Myocyte (in vitro differentiated cells): Measurements from ENCODE around the gene FMNL1. TPM values are rescaled to one million over a fixed set of nuclear protein-coding genes. Genes with fewer than 3 reads are reported as not detected.

Experiments
- DNase-seq: peaks from one replicate; pipeline ENCODE4 v3.0.0-alpha.2; 2012; ENCODE audit warnings: low read depth
- total RNA-seq: library from RNA; depleted of rRNA; stranded (reverse); fragments of >200 nt; gene quantifications from 2 replicates; pipeline ENCODE4 v1.2.3, GENCODE V29; 2014

FMNL1 gene
- total RNA-seq, 1 donor from 2014 or later, result 56.3 TPM

- peak; percentile 61 for DNase-seq
Measured at GRCh38 chr17:45222289-45222995, 757 bp downstream of the FMNL1 start.

DNA sequence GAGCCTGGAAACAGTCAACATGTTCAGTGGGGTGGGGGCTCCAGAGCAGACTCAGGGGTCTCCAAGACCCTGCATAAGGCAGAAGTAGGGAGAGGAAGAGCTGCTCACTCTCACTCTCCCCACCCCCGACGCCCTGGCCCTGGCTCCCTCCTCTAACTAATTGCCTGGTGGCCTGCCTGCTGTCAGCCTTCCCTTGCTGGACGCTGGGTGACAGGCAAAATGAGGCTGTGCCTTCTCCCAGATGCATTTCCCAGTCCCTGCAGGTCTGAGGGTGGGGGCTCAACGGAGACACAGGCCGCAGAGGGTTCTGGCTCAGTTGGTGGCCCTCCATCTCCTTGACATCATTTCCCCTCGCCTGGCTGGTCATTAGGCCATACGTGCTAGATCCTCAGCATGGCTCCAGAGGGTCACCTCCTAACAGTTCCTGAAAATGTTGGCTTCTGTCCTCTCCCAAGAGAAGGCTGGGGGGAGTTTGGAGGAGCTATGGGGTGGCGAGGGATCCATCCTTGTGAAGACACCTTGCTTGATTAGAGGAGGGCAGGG, 1.4 kb downstream of the FMNL1 start:
- DNase-seq, result peak; percentile 49

DNA sequence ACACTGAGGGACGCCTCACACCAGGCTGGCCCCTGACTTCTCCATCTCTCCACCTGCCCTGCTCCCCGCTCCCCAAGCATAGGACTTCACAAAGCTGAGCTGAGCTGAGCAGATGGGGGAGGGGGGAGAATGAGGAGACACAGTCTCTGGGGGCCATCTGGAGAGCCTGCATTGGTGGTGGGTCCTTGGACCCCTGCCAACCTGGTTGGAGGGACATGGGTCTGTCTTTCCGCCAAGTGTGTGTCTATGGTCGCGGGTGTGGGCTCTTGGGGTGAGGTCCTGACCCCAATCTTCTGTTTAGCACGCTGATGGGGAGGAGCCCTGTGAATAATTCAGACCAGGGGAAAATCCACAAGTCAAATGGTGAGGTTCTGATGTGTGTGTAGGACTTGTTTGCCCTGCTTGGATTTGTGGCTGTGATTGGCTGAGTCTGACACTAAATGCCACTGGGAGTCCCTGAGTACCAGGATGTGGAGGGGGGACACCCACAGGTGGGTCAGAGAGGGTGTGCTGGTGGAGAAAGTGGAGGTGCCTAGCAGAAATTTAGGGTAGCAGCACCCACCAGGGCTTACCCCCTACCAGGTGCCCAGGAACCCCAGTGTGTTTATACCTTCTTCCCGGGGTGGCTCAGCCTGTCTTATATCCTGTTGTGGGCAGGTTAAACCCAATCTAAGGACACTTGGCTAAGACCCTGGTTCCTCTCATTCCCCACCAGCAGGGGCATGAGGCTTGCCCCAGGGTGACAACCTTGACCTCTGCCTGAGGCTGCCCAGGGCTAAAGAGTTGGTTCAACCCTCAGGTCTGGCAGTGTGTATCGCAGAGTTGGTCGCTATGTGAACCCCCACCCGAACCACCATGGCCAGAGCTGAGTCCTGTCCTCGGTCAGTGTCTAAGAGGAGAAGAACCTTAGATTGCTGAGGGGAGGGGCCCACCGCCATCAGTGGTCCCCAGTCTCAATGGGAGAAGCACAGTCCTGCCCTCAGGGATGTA, 2.1 kb downstream of the FMNL1 start:
- DNase-seq, result peak; percentile 65

GRCh38 chr17:45224671-45225050, 3.0 kb downstream of the FMNL1 start:
- no peak for DNase-seq

GRCh38 chr17:45225051-45225700, 3.5 kb downstream of the FMNL1 start:
- peak; percentile 99 for DNase-seq

GRCh38 chr17:45225964-45226530, 4.4 kb downstream of the FMNL1 start:
- DNase-seq, result peak; percentile 50

- DNase-seq, result no peak
Measured at GRCh38 chr17:45226576-45226975, 4.9 kb downstream of the FMNL1 start.

DNA sequence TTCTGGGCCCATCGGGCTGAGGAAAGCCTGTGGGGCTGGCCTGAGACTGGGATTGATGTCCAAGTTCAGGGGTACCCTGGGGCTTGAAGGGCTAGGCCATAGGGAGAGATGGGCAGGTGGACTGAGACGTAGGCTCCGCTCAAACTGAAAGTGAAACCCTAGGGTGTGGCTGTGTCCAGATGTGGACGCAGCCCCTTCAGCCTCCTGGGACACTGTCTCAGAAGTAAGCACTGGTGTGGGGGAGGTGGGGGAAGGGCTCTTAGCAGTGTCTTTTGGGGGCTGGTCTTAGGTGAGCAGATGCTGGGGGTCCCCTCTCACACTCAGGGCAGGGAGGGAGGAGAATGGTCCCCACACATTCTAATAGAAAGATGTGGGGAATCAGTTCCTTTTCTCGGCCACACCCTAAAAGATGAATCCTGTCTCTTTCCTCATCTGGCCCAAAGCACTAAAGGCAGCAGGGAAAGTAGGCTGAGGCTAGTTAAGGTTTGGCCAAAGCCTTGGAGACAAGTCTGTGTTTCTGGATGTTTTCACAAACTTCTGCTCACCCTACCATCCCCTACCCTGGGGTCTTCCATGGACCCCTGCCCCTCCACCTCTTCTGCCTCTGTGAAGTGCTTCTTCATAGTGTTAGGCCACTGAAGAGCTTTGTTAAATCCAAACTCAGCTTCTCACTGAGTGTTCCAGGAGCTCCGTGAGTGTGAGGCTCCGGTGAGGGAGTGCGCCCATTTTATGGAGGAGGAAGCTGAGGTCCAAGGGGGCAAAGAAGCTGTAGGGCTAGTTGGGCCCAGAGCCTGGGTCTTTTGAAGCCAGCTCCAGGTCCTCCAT, 5.6 kb downstream of the FMNL1 start:
- peak; percentile 32 for DNase-seq

DNA sequence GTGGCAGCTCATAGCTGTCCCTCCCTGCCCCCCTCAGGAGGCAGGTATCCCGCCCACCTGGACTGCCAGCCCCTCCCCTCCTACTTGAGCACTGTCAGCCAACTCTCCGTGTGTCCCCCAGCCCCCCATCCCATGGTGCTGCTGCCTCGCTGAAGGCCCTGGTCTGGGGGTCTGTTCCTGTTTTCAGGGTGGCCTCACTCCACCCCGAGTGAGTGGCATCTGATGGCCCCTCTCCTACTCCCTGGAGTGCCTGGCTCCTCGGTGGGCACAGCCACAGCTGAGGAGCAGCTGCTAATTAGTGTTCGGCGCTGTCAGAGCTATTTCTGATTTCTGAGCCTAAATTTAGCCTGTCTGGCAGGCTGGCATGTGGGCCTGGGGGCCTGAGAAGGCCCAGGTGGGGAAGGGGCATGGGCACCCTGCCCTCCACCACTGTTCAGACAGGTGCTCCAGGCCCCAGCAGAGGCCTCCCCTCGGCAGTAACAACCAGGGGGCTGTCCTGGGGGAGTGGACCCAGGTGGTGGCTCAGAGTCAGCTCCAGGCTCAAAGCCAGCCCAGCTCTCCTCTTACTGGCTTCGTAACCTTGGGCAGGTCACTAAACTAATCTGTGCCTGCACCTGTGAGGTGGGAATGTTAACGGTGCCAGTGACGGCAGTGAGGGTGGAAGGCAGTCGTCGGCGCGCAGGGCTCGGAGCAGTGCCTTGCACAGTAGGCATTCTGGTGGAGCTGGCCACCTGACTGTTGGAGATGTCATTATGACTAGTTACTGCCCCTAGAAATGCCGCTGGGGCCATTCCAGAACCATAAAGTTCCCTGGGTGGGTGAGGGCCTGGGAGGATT, 6.5 kb downstream of the FMNL1 start:
- peak; percentile 94 for DNase-seq

DNA sequence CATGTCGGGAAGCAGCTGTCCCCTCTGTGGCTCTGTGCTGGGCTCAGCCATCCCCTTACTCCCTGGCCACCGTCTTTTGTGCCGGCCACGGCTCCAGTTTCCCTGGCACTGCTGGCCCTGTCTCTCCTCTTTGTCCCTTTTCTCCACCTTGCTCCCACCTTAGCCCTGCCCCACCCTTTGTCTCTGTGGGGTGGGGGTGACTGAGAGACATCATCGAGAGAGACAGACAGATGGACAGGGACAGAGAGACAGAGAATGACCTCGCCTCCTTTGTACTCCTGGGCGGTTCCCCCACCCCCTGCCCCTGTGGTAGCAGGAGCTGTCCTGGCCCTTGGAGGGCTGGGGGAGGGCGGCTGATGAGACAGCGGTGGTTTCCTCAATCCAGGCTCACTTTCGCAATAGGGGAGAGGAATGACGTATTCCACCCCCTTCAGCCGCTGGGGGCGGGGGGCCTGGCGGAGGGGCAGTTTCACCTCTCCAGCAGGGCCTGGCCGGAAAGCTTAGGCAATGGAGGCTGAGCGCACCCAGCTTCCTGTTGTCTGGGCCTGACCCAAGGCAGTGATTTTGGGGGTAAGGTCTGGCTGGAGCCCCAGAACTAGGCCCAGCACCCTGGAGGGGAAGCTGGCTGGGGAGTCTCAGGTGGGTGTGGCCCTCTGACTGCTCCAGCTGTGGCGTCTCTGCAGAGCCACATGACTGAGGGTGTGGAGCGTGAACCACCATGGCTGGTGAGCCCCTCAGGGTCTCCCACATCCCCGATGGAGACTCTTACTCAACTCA, 7.3 kb downstream of the FMNL1 start:
- DNase-seq, result peak; percentile 97

GRCh38 chr17:45229681-45230409, 8.2 kb downstream of the FMNL1 start:
- DNase-seq, result peak; percentile 89

GRCh38 chr17:45230410-45230786, 8.7 kb downstream of the FMNL1 start:
- no peak for DNase-seq

DNA sequence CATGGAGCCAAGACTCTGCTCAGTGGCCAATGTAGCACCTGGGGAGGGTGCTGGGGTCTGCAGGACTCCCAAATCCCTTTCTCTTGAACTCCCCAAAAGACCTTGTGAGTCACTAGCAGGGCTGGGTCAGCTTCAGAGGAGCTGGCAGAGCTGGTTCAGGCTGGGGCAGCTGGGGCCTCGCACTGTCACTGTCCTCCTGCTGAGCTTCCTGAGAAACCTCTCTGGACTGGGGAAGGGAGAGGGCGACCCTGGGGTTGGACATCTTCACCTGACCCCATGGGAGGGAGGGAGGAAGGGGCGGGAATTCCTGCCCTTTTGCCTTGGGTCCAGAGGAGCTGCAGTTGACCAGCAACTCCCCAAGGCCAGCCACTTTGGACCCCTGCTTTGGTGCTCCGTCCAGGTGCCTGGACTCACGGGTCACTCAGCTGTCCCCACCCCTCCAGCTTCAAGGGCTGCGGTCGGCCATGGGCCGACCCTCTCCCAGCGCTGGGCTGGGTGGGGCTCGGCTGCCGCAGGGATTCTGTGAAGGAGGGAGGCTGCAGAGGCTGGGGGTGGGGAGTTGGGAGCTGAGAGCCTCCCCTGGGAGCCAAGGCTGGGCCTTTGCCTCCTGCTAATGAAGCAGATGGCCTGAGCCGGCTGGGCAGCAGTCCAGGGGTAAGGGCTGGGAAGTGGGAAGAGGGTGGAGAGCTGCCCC, 9.2 kb downstream of the FMNL1 start:
- peak; percentile 94 for DNase-seq

GRCh38 chr17:45231481-45232116, 9.9 kb downstream of the FMNL1 start:
- peak; percentile 61 for DNase-seq

DNA sequence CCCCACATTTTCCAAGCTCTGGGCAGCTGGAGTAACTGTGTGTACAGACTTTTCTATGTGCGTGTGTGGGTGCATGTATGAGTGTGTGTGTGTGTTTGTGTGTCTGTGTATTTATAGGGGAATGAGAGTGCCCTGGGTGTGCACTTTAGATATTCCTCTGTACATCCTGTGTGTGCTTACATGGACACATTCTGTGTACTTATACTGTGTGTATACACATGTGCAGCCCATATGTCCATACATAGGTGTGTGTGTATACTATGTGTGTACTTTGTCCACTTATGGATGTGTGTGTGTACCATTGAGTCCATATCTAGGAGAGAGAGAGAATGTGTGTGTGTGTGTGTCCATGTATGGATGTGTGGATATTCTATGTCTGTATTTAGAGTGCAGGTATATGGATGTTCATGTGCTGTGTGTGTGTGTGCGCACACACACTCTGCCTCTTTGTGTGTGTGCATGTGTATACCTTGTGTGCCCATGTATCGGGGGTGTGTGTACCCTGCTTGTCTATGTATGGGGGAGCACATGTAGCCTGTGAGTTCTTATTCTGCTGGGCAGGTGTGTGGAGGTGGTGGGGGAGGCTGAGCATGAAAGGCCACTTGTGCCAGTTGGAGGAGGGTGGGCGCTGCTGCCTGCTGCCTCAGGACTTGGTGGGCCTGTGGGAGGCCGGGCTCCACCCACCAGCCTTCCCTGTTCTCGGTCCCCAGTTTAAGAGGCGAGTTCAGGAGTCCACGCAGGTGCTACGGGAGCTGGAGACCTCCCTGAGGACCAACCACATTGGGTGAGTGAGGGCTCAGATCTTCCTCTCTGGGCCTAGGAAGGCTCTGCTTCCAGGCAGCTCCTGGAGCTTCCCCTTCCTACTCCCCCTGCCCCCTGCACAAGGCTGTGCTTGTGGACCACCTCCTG, 11.1 kb downstream of the FMNL1 start:
- no peak for DNase-seq
